BLaER1 (cell line): ENCODE data around the gene KAT6B.

ENCODE experiments used
- H3K27ac ChIP-seq: shearing (Covaris generic); formaldehyde crosslinking; 2 replicates; pipeline ENCODE4 v1.8.1; 2022
- H3K27me3 ChIP-seq: shearing (Covaris generic); formaldehyde crosslinking; 2 replicates; pipeline ENCODE4 v1.8.1; 2022
- H3K36me3 ChIP-seq: shearing (Covaris generic); formaldehyde crosslinking; 2 replicates; pipeline ENCODE4 v1.8.1; 2022
- H3K4me1 ChIP-seq: shearing (Covaris generic); formaldehyde crosslinking; 2 replicates; pipeline ENCODE4 v1.8.1; 2022
- H3K4me2 ChIP-seq: shearing (Covaris generic); formaldehyde crosslinking; 2 replicates; pipeline ENCODE4 v1.8.1; 2022
- H3K4me3 ChIP-seq: shearing (Covaris generic); formaldehyde crosslinking; 2 replicates; pipeline ENCODE4 v1.8.1; 2022
- H3K9ac ChIP-seq: shearing (Covaris generic); formaldehyde crosslinking; 2 replicates; pipeline ENCODE4 v1.8.1; 2022
- H3K9me3 ChIP-seq: shearing (Covaris generic); formaldehyde crosslinking; 2 replicates; pipeline ENCODE4 v1.8.1; 2022
- H4K20me1 ChIP-seq: shearing (Covaris generic); formaldehyde crosslinking; 2 replicates; pipeline ENCODE4 v1.8.1; 2022
- Cebpa-rat ChIP-seq: shearing (Covaris generic); IDR thresholded peaks from 2 replicates; pipeline ENCODE4 v1.8.1; 2022

The KAT6B gene

GRCh38 chr10:74969093-74969492 is 142.7 kb downstream of the KAT6B start:
- peaks cover 5% of the 10 kb centered on the region; the same call in 1 of the 2 replicates for H4K20me1 ChIP-seq
- H3K4me3 ChIP-seq, result no peak overlapping the region

GRCh38 chr10:74969530-74969929 is 143.1 kb downstream of the KAT6B start:
- Histone ChIP-seq H3K9me3 (peaks cover 24% of the 10 kb centered on the region), H3K27me3 (no peaks in the 10 kb centered on the region), H3K4me3 (no peak overlapping the region), H3K4me2 (no peak overlapping the region), H4K20me1 (peaks cover 5% of the 10 kb centered on the region; the same call in 1 of the 2 replicates), H3K27ac (no peak overlapping the region), H3K4me1 (peaks cover 22% of the 10 kb centered on the region), H3K9ac (no peak overlapping the region), H3K36me3 (peaks cover 34% of the 10 kb centered on the region)
- TF ChIP-seq Cebpa-rat, result no peak

More at GRCh38 chr10:74969093-74969492, 142.7 kb downstream of the KAT6B start:
- Histone ChIP-seq H3K36me3 (peaks cover 33% of the 10 kb centered on the region), H3K27me3 (no peaks in the 10 kb centered on the region), H3K9me3 (peaks cover 24% of the 10 kb centered on the region), H3K4me2 (no peak overlapping the region), H3K27ac (no peak overlapping the region; the same call in 1 of the 2 replicates), H3K4me1 (peaks cover 22% of the 10 kb centered on the region), H3K9ac (no peak overlapping the region)
- TF ChIP-seq Cebpa-rat, result no peak

- Histone ChIP-seq H3K27ac (no peak overlapping the region), H3K27me3 (no peaks in the 10 kb centered on the region), H3K4me2 (no peak overlapping the region), H3K4me1 (peaks cover 23% of the 10 kb centered on the region), H3K36me3 (peaks cover 56% of the 10 kb centered on the region), H3K4me3 (no peak overlapping the region), H3K9ac (no peak overlapping the region), H4K20me1 (no peaks in the 10 kb centered on the region; the same call in 1 of the 2 replicates), H3K9me3 (no peaks in the 10 kb centered on the region)
- no peak for TF ChIP-seq Cebpa-rat
These were observed 147.5 kb downstream of the KAT6B start for GRCh38 chr10:74973741-74974392.

GRCh38 chr10:74975758-74976157 is 149.4 kb downstream of the KAT6B start:
- Histone ChIP-seq H3K9me3 (no peaks in the 10 kb centered on the region), H3K36me3 (peaks cover 67% of the 10 kb centered on the region), H3K4me1 (peaks cover 23% of the 10 kb centered on the region), H3K27ac (no peak overlapping the region), H3K4me3 (no peak overlapping the region), H4K20me1 (no peaks in the 10 kb centered on the region), H3K9ac (no peak overlapping the region), H3K4me2 (no peak overlapping the region), H3K27me3 (no peaks in the 10 kb centered on the region)
- TF ChIP-seq Cebpa-rat, result no peak

GRCh38 chr10:74976565-74976964 is 150.2 kb downstream of the KAT6B start:
- Histone ChIP-seq H3K9ac (no peak overlapping the region), H3K4me2 (no peak overlapping the region), H3K36me3 (peaks cover 71% of the 10 kb centered on the region)

GRCh38 chr10:74977072-74977471 is 150.7 kb downstream of the KAT6B start:
- Histone ChIP-seq H3K4me1 (peaks cover 23% of the 10 kb centered on the region), H3K9me3 (no peaks in the 10 kb centered on the region), H4K20me1 (no peaks in the 10 kb centered on the region), H3K27ac (no peak overlapping the region), H3K36me3 (peaks cover 75% of the 10 kb centered on the region), H3K4me3 (no peak overlapping the region), H3K4me2 (peak overlapping the region; percentile 54), H3K27me3 (no peaks in the 10 kb centered on the region), H3K9ac (no peak overlapping the region)
- no peak for TF ChIP-seq Cebpa-rat

More at GRCh38 chr10:74976565-74976964, 150.2 kb downstream of the KAT6B start:
- Histone ChIP-seq H3K9me3 (no peaks in the 10 kb centered on the region), H3K4me3 (no peak overlapping the region), H4K20me1 (no peaks in the 10 kb centered on the region), H3K4me1 (peaks cover 23% of the 10 kb centered on the region), H3K27me3 (no peaks in the 10 kb centered on the region), H3K27ac (no peak overlapping the region)
- TF ChIP-seq Cebpa-rat, result no peak

GRCh38 chr10:74977913-74978847 is 151.8 kb downstream of the KAT6B start:
- Histone ChIP-seq H3K9ac (no peak overlapping the region), H3K27me3 (no peaks in the 10 kb centered on the region), H3K9me3 (no peaks in the 10 kb centered on the region), H3K36me3 (peaks cover 75% of the 10 kb centered on the region), H3K4me1 (peaks cover 23% of the 10 kb centered on the region), H3K27ac (peak overlapping the region; percentile 45; the same call in 1 of the 2 replicates), H3K4me2 (peak overlapping the region; percentile 54), H4K20me1 (no peaks in the 10 kb centered on the region), H3K4me3 (no peak overlapping the region)
- TF ChIP-seq Cebpa-rat, result no peak

- no peak overlapping the region for H3K27ac ChIP-seq
- no peak overlapping the region for H3K4me3 ChIP-seq
- H3K9ac ChIP-seq, result no peak overlapping the region
- no peaks in the 10 kb centered on the region for H3K9me3 ChIP-seq
- no peaks in the 10 kb centered on the region for H4K20me1 ChIP-seq
- no peak overlapping the region for H3K4me2 ChIP-seq
- peaks cover 74% of the 10 kb centered on the region for H3K36me3 ChIP-seq
- H3K27me3 ChIP-seq, result no peaks in the 10 kb centered on the region
- H3K4me1 ChIP-seq, result peaks cover 13% of the 10 kb centered on the region
- no peak for TF ChIP-seq Cebpa-rat
These were observed 155.6 kb downstream of the KAT6B start for GRCh38 chr10:74981831-74982633.

GRCh38 chr10:74982634-74982982 is 156.2 kb downstream of the KAT6B start:
- Histone ChIP-seq H3K9me3 (no peaks in the 10 kb centered on the region), H3K27me3 (no peaks in the 10 kb centered on the region), H3K4me1 (peaks cover 13% of the 10 kb centered on the region), H3K4me3 (no peak overlapping the region), H3K4me2 (no peak overlapping the region), H3K36me3 (peaks cover 76% of the 10 kb centered on the region), H3K9ac (no peak overlapping the region), H3K27ac (no peak overlapping the region), H4K20me1 (no peaks in the 10 kb centered on the region)
- TF ChIP-seq Cebpa-rat, result no peak
